ENCODE data around the gene ANO1. TPM values are rescaled to one million over a fixed set of nuclear protein-coding genes. Genes with fewer than 3 reads are reported as not detected.

ANO1 gene
- total RNA-seq, result 1 to 10 TPM in 8 of 9 donors, under 1 TPM in 1; 0.67 to 6.7 (median 2.1) TPM
- 1 to 10 TPM; 1.8 to 3.9 (median 3.1) TPM for polyA plus RNA-seq
- long read RNA-seq, donor 1, result 0 reads
- long read RNA-seq, donor 2, result 0 reads
- long read RNA-seq, donor 3, result 0 reads
- long read RNA-seq, donor 4, result 0 reads
- long read RNA-seq, donor 5, result 0 reads
- long read RNA-seq, donor 6, result 0 reads
- long read RNA-seq, donor 7, result 0 reads
- long read RNA-seq, donor 8, result 0 reads
- long read RNA-seq, donor 9, result 0 reads
- long read RNA-seq, donor 10, result 0 reads

DNA sequence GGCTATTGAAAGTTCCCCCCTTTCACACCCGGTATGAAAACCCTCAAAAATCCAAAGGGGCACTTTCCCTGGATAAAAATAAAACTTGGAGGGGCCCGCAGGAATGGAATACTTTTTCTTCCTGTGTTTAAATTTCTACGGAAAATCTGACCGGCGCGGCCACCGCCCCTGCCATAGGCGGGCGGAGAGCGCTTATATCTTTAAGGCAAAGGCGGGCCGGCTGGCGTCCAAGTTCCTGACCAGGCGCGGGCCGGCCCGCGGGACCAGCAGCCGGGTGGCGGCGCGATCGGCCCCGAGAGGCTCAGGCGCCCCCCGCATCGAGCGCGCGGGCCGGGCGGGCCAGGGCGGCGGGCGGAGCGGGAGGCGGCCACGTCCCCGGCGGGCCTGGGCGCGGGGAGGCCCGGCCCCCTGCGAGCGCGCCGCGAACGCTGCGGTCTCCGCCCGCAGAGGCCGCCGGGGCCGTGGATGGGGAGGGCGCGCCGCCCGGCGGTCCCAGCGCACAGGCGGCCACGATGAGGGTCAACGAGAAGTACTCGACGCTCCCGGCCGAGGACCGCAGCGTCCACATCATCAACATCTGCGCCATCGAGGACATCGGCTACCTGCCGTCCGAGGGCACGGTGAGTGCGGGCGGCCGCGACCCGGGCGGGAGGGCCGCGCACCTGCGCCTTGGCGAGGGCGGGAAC, at the start of gene ANO1:
ANO1 (plus strand) TSS at position 223 of the 686 bp plus-strand sequence; CDS start at position 513, 290 bp downstream.
- no peak for DNase-seq
- Histone ChIP-seq H3K4me1 (replicated peaks in 1 of 2) (no peaks in the 10 kb centered on the region), H3K9me3 (replicated peaks in 1 of 3) (no peaks in the 10 kb centered on the region), H3K4me3 (peak within 1 kb of the TSS in 1 of 4 donors; percentile 26), H3K27ac (peak within 1 kb of the TSS in 1 of 5 donors; percentile 2), H3K27me3 (peaks cover 22% of the 10 kb centered on the region), H3K36me3 (replicated peaks in 1 of 2) (no peaks in the 10 kb centered on the region)
- intact Hi-C loops (cut with DNase I), result no loop called here
- 0 to 2% (median 2%) methylated on average over 6 to 87 of the region's 87 CpGs for WGBS, 4 donors
- TF ChIP-seq POLR2A (IDR thresholded peaks at IDR 0.05), result no peak
- TF ChIP-seq, protein P1, sequence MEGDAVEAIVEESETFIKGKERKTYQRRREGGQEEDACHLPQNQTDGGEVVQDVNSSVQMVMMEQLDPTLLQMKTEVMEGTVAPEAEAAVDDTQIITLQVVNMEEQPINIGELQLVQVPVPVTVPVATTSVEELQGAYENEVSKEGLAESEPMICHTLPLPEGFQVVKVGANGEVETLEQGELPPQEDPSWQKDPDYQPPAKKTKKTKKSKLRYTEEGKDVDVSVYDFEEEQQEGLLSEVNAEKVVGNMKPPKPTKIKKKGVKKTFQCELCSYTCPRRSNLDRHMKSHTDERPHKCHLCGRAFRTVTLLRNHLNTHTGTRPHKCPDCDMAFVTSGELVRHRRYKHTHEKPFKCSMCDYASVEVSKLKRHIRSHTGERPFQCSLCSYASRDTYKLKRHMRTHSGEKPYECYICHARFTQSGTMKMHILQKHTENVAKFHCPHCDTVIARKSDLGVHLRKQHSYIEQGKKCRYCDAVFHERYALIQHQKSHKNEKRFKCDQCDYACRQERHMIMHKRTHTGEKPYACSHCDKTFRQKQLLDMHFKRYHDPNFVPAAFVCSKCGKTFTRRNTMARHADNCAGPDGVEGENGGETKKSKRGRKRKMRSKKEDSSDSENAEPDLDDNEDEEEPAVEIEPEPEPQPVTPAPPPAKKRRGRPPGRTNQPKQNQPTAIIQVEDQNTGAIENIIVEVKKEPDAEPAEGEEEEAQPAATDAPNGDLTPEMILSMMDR (IDR thresholded peaks at IDR 0.05), result no peak

DNA sequence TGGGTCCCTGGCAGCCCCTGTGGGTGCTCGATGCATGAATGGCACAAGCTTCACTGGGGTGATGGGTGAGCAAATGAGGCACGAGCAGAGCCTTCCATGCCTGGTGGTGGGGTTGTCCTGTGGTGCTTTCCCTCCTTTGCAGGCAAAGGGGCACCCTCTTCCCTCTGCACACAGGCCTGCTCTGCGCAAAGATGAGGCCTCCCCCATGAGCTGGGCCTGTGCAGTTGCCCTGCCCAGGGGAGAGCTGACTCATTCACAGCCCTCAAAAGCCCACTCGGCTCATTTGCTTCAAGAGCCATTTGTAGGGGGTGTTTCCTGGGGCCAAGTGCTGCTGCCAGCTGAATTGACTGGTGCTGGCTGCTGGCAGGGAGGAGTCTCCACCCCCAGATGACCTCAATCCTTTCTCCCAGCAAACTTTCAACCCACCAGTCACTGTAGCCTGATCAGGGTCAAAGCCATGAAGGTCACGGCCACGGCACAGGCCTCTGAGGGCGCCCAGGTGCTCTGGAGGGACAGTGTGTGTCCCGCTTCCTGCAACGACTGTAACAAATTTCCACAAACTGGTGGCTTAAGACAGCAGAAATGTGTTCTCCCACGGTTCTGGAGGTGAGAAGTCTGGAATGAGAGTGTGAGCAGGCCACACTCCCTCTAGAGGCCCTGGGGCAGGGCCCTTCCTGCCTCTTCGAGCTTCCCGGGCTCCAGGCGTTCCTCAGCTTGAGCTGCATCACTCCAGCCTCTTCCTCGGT, 48.8 kb upstream of the ANO1 start:
- no peak overlapping the region for H3K27ac ChIP-seq
- WGBS, 4 donors, result 64 to 91% (median 74%) methylated on average over 6 to 14 of the region's 14 CpGs
- TF ChIP-seq, protein P1 (IDR thresholded peaks at IDR 0.05), result no peak
- no peak for TF ChIP-seq POLR2A (IDR thresholded peaks at IDR 0.05)
- no peak overlapping the region for H3K4me3 ChIP-seq
- H3K27me3 ChIP-seq, result no peaks in the 10 kb centered on the region
- intact Hi-C loops (cut with DNase I), result no loop called here
- H3K36me3 ChIP-seq (replicated peaks in 1 of 2), result no peaks in the 10 kb centered on the region
- no peaks in the 10 kb centered on the region for H3K9me3 ChIP-seq (replicated peaks in 1 of 3)
- peak in 2 of 7 donors; percentile 20 to 23 for DNase-seq
- H3K4me1 ChIP-seq (replicated peaks in 1 of 2), result no peaks in the 10 kb centered on the region

DNA sequence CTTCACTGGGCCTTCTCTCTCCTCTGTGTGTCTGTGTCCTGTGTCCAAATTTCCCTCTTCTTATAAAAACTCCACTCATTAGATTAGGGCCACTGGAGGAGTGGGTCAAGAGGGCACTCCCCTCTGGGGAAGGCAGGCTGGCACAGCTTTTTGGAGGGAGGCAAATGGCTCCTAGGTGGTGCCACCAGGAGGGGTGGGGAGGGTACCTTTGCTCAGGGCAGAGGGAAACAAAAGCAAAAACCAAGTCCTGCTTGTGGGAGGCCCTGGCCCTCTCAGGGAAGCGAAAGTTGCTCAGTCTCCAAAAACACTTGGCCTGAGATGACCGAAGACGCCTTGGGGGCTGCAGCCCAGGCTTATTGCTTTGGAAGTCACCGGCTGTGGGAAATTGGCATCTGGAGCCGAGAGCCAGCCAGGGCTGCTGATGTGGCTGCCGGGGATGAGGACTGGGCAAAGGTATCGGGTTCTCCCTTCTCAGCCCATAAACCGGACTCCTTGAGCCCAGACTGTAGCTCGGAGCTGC, 48.2 kb upstream of the ANO1 start:
- H3K4me1 ChIP-seq (replicated peaks in 1 of 2), result no peaks in the 10 kb centered on the region
- H3K27ac ChIP-seq, result no peak overlapping the region
- H3K4me3 ChIP-seq, result no peak overlapping the region
- WGBS, 4 donors, result 83 to 93% (median 86%) methylated on average over 1 to 9 of the region's 9 CpGs
- peak in 1 of 7 donors; percentile 10 for DNase-seq
- TF ChIP-seq POLR2A (IDR thresholded peaks at IDR 0.05), result no peak
- TF ChIP-seq, protein P1 (IDR thresholded peaks at IDR 0.05), result no peak
- intact Hi-C loops (cut with DNase I), result no loop called here
- H3K36me3 ChIP-seq (replicated peaks in 1 of 2), result no peaks in the 10 kb centered on the region
- H3K27me3 ChIP-seq, result no peaks in the 10 kb centered on the region
- H3K9me3 ChIP-seq (replicated peaks in 1 of 3), result no peaks in the 10 kb centered on the region

DNA sequence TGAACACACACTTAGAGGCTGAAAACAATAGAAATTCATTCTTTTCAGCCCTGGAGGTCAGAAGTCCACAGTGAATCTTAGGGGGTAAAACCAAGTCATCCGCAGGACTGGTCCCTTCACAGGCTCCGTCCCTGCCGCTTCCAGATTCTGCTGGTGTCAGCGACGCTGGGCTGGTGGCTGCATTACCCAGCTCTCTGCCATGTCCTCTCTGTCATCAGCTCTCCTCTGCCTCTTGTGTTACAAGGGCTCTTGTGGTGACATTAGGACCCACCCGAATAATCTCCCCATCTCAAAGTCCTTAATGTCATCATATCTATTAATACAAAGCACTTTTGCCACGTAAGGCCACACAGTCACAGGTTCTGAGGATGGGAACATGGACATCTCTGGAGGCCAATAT, 47.7 kb upstream of the ANO1 start:
- DNase-seq, result peak in 1 of 7 donors; percentile 1
- 90 to 97% (median 94%) methylated on average over 6 to 7 of the region's 7 CpGs for WGBS, 4 donors
- intact Hi-C loops (cut with DNase I), result no loop called here

More for the DNA sequence above, 47.7 kb upstream of the ANO1 start:
- Histone ChIP-seq H3K27ac (no peak overlapping the region), H3K4me3 (no peak overlapping the region), H3K36me3 (replicated peaks in 1 of 2) (no peaks in the 10 kb centered on the region), H3K9me3 (replicated peaks in 1 of 3) (no peaks in the 10 kb centered on the region), H3K27me3 (no peaks in the 10 kb centered on the region), H3K4me1 (replicated peaks in 1 of 2) (no peaks in the 10 kb centered on the region)
- TF ChIP-seq POLR2A (IDR thresholded peaks at IDR 0.05), result no peak
- TF ChIP-seq, protein P1 (IDR thresholded peaks at IDR 0.05), result no peak
